K562 (cell line): ENCODE results near the gene CCNL1. TPM values are rescaled to one million over a fixed set of nuclear protein-coding genes. Genes with fewer than 3 reads are reported as not detected.

ENCODE experiments used
- BRF1 ChIP-seq: IDR thresholded peaks from 3 replicates; pipeline ENCODE4 v1.6.1; 2011; ENCODE audit warnings: borderline replicate concordance, mild to moderate bottlenecking; ENCODE audit not compliant: insufficient read length; ENCODE audit errors: extremely low read depth
- COPS2 ChIP-seq: fragments of 450-650 bp; conservative IDR thresholded peaks from 2 replicates; pipeline ENCODE4 v1.6.1; 2016; ENCODE audit warnings: mild to moderate bottlenecking, moderate library complexity
- GATA2 ChIP-seq: sonication (generic); formaldehyde crosslinking; IDR thresholded peaks from 2 replicates; pipeline ENCODE4 v1.4.0; 2020; ENCODE audit warnings: mild to moderate bottlenecking, missing genetic modification reagents
- HDAC3 ChIP-seq: fragments of 450-650 bp; IDR thresholded peaks from 2 replicates; pipeline ENCODE4 v1.6.1; 2018; ENCODE audit warnings: borderline replicate concordance, mild to moderate bottlenecking, moderate library complexity; ENCODE audit not compliant: partially characterized antibody
- HNRNPUL1 ChIP-seq: fragments of 200-400 bp; formaldehyde crosslinking; IDR thresholded peaks from 2 replicates; pipeline ENCODE4 v1.6.1; 2017; ENCODE audit warnings: low read length
- IFI16 ChIP-seq: fragments of 250-450 bp; sonication (Bioruptor Pico); IDR thresholded peaks from 2 replicates; pipeline ENCODE4 v2.1.2; 2022; ENCODE audit warnings: mild to moderate bottlenecking, inconsistent platforms
- NCOA4 ChIP-seq: fragments of 450-650 bp; IDR thresholded peaks from 2 replicates; pipeline ENCODE4 v1.6.1; 2018; ENCODE audit warnings: mild to moderate bottlenecking; ENCODE audit not compliant: partially characterized antibody
- NR2F6 ChIP-seq: fragments of 450-650 bp; formaldehyde crosslinking; IDR thresholded peaks from 2 replicates; pipeline ENCODE4 v1.4.0; 2020; ENCODE audit warnings: mild to moderate bottlenecking
- NR3C1 ChIP-seq: sonication (generic); formaldehyde crosslinking; IDR thresholded peaks from 2 replicates; pipeline ENCODE4 v1.8.1; 2022; ENCODE audit warnings: missing genetic modification reagents
- OTX1 ChIP-seq: fragments of 450-650 bp; formaldehyde crosslinking; IDR thresholded peaks from 2 replicates; pipeline ENCODE4 v1.4.0; 2022; ENCODE audit warnings: mild to moderate bottlenecking
- ZNF134 ChIP-seq: fragments of 250-450 bp; sonication (Bioruptor Pico); conservative IDR thresholded peaks from 2 replicates; pipeline ENCODE4 v1.4.0; 2020
- ZNF165 ChIP-seq: fragments of 250-450 bp; sonication (Bioruptor Pico); IDR thresholded peaks from 2 replicates; pipeline ENCODE4 v1.4.0; 2020; ENCODE audit warnings: borderline replicate concordance
- ZNF212 ChIP-seq: fragments of 450-650 bp; formaldehyde crosslinking; IDR thresholded peaks from 2 replicates; pipeline ENCODE4 v1.4.0; 2020; ENCODE audit warnings: mild to moderate bottlenecking
- ZNF263 ChIP-seq: sonication (generic); formaldehyde crosslinking; IDR thresholded peaks from 2 replicates; pipeline ENCODE4 v1.8.0; 2022; ENCODE audit warnings: mild to moderate bottlenecking, missing genetic modification reagents, borderline replicate concordance
- ZNF347 ChIP-seq: fragments of 450-650 bp; formaldehyde crosslinking; IDR thresholded peaks from 2 replicates; pipeline ENCODE4 v1.4.0; 2020; ENCODE audit warnings: low read depth, mild to moderate bottlenecking, moderate library complexity
- polyA plus RNA-seq, 8 experiments: library from polyadenylated mRNA; depleted of rRNA in 4 of 8; stranded (reverse) in 5 of 8; unstranded in 3 of 8; fragments of >200 nt; fragmentation: Nextera tagmentation in 2 of 8; fragmentation: Illumina TruSeq in 1 of 8; extraction: Ambion mirVana in 2 of 8; extraction: Trizol in 1 of 8; gene quantifications; 2 replicates each; pipeline versions ENCODE4 v1.2.1 to v1.2.3, GENCODE V29; 2011 to 2014; ENCODE audit warnings: inconsistent platforms in 1 of 8, missing spikeins in 1 of 8
- total RNA-seq, 7 experiments: library from RNA; depleted of rRNA in 6 of 7; stranded (reverse); fragments of >200 nt in 6 of 7; fragmentation: Illumina TruSeq in 2 of 7; extraction: Trizol in 2 of 7; gene quantifications; 2 replicates each; pipeline versions ENCODE4 v1.2.1 to v1.2.3, GENCODE V29; 2011 to 2021; ENCODE audit warnings: low replicate concordance in 1 of 7
- TF ChIP-seq, protein P1 (sequence below): IDR thresholded peaks from 3 replicates; pipeline ENCODE4 v1.6.1; 2011; ENCODE audit warnings: borderline replicate concordance, mild to moderate bottlenecking; ENCODE audit not compliant: insufficient read length, insufficient read depth
- TF ChIP-seq, protein P2 (sequence below): fragments of 250-450 bp; sonication (Bioruptor Pico); IDR thresholded peaks from 2 replicates; pipeline ENCODE4 v1.6.1; 2021; ENCODE audit warnings: mild to moderate bottlenecking
- TF ChIP-seq, protein P3 (sequence below): IDR thresholded peaks from 2 replicates; pipeline ENCODE4 v1.6.1; 2011; ENCODE audit warnings: borderline replicate concordance, low read depth, mild to moderate bottlenecking, moderate library complexity, low read length; ENCODE audit not compliant: insufficient read depth, poor library complexity, severe bottlenecking
- TF ChIP-seq, protein P4 (sequence below): fragments of 250-450 bp; sonication (Bioruptor Pico); IDR thresholded peaks from 2 replicates; pipeline ENCODE4 v1.8.0; 2021; ENCODE audit warnings: moderate library complexity, mild to moderate bottlenecking, inconsistent platforms

The CCNL1 gene
- total and polyA plus RNA-seq, 9 of the 15 experiments (the other 6 are each of a cell fraction or from before 2014, with no cell fraction given): 16.1 to 186 (median 132) TPM

DNA sequence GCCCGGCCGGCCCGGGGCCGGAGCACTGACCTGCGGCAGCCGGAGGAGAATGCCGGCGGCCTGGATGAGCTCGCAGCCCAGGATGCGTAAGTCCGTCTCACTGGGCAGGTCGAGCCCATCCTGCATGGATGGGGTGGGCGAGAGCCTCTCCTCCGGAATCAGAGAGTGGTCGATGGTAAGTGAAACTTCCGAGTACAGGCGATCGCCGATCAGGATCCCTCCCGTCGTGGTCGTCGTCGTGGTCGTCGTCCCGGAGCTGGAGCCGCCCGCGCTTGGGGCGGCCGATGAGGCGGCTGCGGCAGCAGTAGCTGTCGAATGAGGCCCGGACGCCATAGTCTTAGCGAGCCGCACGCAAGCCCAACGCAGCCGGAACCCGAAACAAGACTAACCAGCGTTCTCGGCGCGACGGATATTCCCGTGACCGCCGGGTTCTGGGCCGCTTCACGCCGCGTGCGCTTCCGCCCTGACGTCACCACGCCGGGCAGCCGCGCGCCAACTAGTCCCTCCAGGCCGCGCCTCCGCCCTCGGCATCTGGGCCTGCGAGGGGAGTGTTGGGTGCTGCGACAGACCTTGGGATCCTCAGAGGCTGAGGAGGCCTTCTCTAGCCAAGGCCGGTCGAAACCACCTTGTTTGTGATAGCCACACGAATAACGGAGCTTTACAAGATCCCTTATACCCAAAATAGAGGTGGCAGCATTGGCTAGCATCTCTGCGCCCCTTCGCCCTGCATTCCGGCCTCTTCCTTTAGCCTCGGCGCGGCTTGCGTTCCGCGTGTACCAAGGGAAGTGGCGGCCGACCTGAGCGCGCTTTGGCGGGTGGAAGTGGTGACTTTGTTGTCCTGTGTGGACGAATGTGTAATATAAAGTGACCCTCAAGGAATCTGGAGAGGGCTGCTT, at the start of gene CCNL1 (continued):
- peak; percentile 56 for TF ChIP-seq HDAC3
- no peak for TF ChIP-seq ZNF347 (CRISPR knock-in tag)
- no peak for TF ChIP-seq BRF1
- no peak for TF ChIP-seq COPS2
- TF ChIP-seq NR2F6 (CRISPR knock-in tag): no peak
- no peak for TF ChIP-seq GATA2 (CRISPR knock-in tag)
- no peak for TF ChIP-seq ZNF134 (CRISPR knock-in tag)
- TF ChIP-seq HNRNPUL1: no peak
- no peak for TF ChIP-seq IFI16 (CRISPR knock-in tag)
- 0 out of 2 replicates have a peak, but pooled peaks have one; percentile 6 for TF ChIP-seq OTX1 (CRISPR knock-in tag)
- 0 out of 2 replicates have a peak, but pooled peaks have one; percentile 5 for TF ChIP-seq ZNF165 (CRISPR knock-in tag)
- TF ChIP-seq NCOA4: no peak
- TF ChIP-seq ZNF263 (CRISPR knock-in tag): peak; percentile 49; the same call in 1 of the 2 replicates
- TF ChIP-seq ZNF212 (CRISPR knock-in tag): peak; percentile 19; the same call in 1 of the 2 replicates
- TF ChIP-seq, protein P1, sequence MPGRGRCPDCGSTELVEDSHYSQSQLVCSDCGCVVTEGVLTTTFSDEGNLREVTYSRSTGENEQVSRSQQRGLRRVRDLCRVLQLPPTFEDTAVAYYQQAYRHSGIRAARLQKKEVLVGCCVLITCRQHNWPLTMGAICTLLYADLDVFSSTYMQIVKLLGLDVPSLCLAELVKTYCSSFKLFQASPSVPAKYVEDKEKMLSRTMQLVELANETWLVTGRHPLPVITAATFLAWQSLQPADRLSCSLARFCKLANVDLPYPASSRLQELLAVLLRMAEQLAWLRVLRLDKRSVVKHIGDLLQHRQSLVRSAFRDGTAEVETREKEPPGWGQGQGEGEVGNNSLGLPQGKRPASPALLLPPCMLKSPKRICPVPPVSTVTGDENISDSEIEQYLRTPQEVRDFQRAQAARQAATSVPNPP: no peak
- TF ChIP-seq, protein P2, sequence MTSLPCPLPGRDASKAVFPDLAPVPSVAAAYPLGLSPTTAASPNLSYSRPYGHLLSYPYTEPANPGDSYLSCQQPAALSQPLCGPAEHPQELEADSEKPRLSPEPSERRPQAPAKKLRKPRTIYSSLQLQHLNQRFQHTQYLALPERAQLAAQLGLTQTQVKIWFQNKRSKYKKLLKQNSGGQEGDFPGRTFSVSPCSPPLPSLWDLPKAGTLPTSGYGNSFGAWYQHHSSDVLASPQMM (CRISPR knock-in tag): no peak
- TF ChIP-seq, protein P3, sequence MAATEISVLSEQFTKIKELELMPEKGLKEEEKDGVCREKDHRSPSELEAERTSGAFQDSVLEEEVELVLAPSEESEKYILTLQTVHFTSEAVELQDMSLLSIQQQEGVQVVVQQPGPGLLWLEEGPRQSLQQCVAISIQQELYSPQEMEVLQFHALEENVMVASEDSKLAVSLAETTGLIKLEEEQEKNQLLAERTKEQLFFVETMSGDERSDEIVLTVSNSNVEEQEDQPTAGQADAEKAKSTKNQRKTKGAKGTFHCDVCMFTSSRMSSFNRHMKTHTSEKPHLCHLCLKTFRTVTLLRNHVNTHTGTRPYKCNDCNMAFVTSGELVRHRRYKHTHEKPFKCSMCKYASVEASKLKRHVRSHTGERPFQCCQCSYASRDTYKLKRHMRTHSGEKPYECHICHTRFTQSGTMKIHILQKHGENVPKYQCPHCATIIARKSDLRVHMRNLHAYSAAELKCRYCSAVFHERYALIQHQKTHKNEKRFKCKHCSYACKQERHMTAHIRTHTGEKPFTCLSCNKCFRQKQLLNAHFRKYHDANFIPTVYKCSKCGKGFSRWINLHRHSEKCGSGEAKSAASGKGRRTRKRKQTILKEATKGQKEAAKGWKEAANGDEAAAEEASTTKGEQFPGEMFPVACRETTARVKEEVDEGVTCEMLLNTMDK: peak; percentile 4
- TF ChIP-seq, protein P4, sequence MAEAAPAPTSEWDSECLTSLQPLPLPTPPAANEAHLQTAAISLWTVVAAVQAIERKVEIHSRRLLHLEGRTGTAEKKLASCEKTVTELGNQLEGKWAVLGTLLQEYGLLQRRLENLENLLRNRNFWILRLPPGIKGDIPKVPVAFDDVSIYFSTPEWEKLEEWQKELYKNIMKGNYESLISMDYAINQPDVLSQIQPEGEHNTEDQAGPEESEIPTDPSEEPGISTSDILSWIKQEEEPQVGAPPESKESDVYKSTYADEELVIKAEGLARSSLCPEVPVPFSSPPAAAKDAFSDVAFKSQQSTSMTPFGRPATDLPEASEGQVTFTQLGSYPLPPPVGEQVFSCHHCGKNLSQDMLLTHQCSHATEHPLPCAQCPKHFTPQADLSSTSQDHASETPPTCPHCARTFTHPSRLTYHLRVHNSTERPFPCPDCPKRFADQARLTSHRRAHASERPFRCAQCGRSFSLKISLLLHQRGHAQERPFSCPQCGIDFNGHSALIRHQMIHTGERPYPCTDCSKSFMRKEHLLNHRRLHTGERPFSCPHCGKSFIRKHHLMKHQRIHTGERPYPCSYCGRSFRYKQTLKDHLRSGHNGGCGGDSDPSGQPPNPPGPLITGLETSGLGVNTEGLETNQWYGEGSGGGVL (CRISPR knock-in tag): no peak
- peak; percentile 93 for TF ChIP-seq NR3C1 (CRISPR knock-in tag)
